Right lobe of liver (tissue), 4 donors: ENCODE data around the gene TACR1.

Source experiments
- CTCF ChIP-seq, 4 donors: fragments of 200-600 bp in 3 of 4; fragments of 450-650 bp in 1 of 4; IDR thresholded peaks; one replicate each; pipeline versions ENCODE4 v1.5.1 to v1.8.0; 2016 to 2022; ENCODE audit warnings: antibody characterized with exemption in 4 of 4, mild to moderate bottlenecking in 2 of 4
- POLR2A ChIP-seq: fragments of 450-650 bp; IDR thresholded peaks from one replicate; pipeline ENCODE4 v1.6.1; 2017; ENCODE audit warnings: antibody characterized with exemption, mild to moderate bottlenecking
- donor health status: DM: no; HTN: no; CAD: no.
- donor health status: DM: no; HTN: no; CAD: no.
- donor health status: DM: no; HTN: yes; CAD: no.

DNA sequence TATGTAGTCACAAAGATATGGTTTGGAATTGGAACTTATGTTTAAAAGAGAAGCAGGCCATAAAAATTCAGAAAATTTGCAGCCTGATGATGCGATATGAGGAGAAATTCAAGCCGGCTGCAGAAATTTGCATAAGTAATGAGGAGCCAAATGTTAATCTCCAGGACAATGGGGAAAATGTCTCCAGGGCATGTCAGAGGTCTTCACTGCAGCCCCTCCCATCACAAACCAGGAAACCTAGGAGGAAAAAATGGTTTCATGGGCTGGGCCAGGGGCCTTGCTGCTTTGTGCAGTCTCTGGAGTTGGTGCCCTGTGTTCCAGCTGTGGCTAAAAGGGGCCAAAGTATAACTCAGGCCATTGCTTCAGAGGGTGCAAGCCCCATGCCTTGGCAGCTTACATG lies 28.4 kb downstream of the TACR1 start:
- TF ChIP-seq CTCF (IDR thresholded peaks at IDR 0.05) (no peak), POLR2A (no peak)
